ENCODE data around the gene EEF1AKMT4.

DNA sequence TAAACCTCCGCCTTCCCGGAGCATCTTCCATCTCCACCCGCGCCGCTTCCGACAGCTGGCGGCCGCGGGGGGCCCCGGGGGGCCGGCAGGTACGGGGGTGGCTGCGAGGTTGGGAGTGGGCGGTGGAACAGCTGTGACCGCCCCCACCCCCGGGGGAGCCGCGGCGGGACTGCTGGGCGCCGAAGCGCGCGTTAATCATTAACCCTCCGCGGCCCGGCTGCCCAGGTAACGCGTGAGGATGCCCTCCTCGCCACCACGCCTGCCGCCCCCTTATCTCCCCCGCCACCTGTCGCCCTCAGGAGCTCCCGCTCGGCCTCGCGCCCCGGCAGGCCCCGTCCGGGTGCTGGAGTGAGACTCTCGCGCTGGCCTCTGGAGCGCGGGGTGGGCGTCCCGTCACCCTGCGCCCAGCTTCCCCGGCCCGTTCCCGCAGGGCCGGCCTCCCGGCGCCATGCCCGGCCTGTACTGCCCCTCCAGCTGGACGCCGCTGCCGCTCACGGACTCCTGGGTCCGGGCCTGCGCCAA, 19.3 kb upstream of the EEF1AKMT4 start:
- TF ChIP-seq, protein P1, sequence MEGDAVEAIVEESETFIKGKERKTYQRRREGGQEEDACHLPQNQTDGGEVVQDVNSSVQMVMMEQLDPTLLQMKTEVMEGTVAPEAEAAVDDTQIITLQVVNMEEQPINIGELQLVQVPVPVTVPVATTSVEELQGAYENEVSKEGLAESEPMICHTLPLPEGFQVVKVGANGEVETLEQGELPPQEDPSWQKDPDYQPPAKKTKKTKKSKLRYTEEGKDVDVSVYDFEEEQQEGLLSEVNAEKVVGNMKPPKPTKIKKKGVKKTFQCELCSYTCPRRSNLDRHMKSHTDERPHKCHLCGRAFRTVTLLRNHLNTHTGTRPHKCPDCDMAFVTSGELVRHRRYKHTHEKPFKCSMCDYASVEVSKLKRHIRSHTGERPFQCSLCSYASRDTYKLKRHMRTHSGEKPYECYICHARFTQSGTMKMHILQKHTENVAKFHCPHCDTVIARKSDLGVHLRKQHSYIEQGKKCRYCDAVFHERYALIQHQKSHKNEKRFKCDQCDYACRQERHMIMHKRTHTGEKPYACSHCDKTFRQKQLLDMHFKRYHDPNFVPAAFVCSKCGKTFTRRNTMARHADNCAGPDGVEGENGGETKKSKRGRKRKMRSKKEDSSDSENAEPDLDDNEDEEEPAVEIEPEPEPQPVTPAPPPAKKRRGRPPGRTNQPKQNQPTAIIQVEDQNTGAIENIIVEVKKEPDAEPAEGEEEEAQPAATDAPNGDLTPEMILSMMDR (IDR thresholded peaks at IDR 0.05; ENCODE audit: low read depth, low read length, missing input control) = no peak
- no peak for TF ChIP-seq RAD21 (IDR thresholded peaks at IDR 0.05)
- TF ChIP-seq TAF1 (conservative IDR thresholded peaks at IDR 0.05) = no peak
- TF ChIP-seq, protein P2, sequence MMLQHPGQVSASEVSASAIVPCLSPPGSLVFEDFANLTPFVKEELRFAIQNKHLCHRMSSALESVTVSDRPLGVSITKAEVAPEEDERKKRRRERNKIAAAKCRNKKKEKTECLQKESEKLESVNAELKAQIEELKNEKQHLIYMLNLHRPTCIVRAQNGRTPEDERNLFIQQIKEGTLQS (IDR thresholded peaks at IDR 0.05) = no peak
- TF ChIP-seq FOXA1 (IDR thresholded peaks at IDR 0.05) = no peak
- no peak for TF ChIP-seq EGR1 (IDR thresholded peaks at IDR 0.05; ENCODE audit: low read depth in 2 of 2)
- TF ChIP-seq, protein P3, sequence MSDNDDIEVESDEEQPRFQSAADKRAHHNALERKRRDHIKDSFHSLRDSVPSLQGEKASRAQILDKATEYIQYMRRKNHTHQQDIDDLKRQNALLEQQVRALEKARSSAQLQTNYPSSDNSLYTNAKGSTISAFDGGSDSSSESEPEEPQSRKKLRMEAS (IDR thresholded peaks at IDR 0.05) = no peak
- TF ChIP-seq, protein P4, sequence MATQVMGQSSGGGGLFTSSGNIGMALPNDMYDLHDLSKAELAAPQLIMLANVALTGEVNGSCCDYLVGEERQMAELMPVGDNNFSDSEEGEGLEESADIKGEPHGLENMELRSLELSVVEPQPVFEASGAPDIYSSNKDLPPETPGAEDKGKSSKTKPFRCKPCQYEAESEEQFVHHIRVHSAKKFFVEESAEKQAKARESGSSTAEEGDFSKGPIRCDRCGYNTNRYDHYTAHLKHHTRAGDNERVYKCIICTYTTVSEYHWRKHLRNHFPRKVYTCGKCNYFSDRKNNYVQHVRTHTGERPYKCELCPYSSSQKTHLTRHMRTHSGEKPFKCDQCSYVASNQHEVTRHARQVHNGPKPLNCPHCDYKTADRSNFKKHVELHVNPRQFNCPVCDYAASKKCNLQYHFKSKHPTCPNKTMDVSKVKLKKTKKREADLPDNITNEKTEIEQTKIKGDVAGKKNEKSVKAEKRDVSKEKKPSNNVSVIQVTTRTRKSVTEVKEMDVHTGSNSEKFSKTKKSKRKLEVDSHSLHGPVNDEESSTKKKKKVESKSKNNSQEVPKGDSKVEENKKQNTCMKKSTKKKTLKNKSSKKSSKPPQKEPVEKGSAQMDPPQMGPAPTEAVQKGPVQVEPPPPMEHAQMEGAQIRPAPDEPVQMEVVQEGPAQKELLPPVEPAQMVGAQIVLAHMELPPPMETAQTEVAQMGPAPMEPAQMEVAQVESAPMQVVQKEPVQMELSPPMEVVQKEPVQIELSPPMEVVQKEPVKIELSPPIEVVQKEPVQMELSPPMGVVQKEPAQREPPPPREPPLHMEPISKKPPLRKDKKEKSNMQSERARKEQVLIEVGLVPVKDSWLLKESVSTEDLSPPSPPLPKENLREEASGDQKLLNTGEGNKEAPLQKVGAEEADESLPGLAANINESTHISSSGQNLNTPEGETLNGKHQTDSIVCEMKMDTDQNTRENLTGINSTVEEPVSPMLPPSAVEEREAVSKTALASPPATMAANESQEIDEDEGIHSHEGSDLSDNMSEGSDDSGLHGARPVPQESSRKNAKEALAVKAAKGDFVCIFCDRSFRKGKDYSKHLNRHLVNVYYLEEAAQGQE (IDR thresholded peaks at IDR 0.05) = no peak
- TF ChIP-seq HNF4A (conservative IDR thresholded peaks at IDR 0.05) = no peak
- TF ChIP-seq SP1 (IDR thresholded peaks at IDR 0.05) = no peak
- no peak for TF ChIP-seq HNF4G (IDR thresholded peaks at IDR 0.05)
